ENCODE results near the gene GPR135. TPM values are rescaled to one million over a fixed set of nuclear protein-coding genes. Genes with fewer than 3 reads are reported as not detected.
A peak's percentile ranks its signal among the peaks of the same experiment; 100 is the strongest.

The GPR135 gene
- total RNA-seq, 2 donors from 2014 or later = 2.3 to 12.4 TPM

- Histone ChIP-seq H3K36me3 (peaks cover 0 to 14% of the 10 kb centered on the region in 2 donors), H3K4me3 (no peak overlapping the region), H3K27ac (no peak overlapping the region), H3K4me1 (replicated peaks) (no peaks in the 10 kb centered on the region), H3K27me3 (replicated peaks; ENCODE audit: insufficient read depth) (no peaks in the 10 kb centered on the region), H3K9me3 (no peaks in the 10 kb centered on the region)
- TF ChIP-seq POLR2AphosphoS5 (IDR thresholded peaks at IDR 0.05) = no peak
- no peak for TF ChIP-seq CTCF (IDR thresholded peaks at IDR 0.05)
- intact Hi-C loops (cut with DNase I) = no loop called here
- no peak for DNase-seq (ENCODE audit: low spot score)
- WGBS = 80% methylated on average over 1 of the region's 1 CpG
These were observed 27.2 kb upstream of the GPR135 start for GRCh38 chr14:59492384-59492783.

GRCh38 chr14:59490756-59491155 is 25.6 kb upstream of the GPR135 start:
- Histone ChIP-seq H3K27ac (no peak overlapping the region), H3K9me3 (no peaks in the 10 kb centered on the region), H3K4me1 (replicated peaks) (no peaks in the 10 kb centered on the region), H3K4me3 (no peak overlapping the region), H3K27me3 (replicated peaks; ENCODE audit: insufficient read depth) (no peaks in the 10 kb centered on the region), H3K36me3 (peaks cover 0 to 14% of the 10 kb centered on the region in 2 donors)
- WGBS = 88% methylated on average over 3 of the region's 3 CpGs
- intact Hi-C loops (cut with DNase I) = no loop called here
- TF ChIP-seq POLR2AphosphoS5 (IDR thresholded peaks at IDR 0.05) = no peak
- no peak for DNase-seq (ENCODE audit: low spot score)

- Histone ChIP-seq H3K4me3 (peak overlapping the region; percentile 81 to 89), H3K9me3 (no peaks in the 10 kb centered on the region), H3K27me3 (replicated peaks; ENCODE audit: insufficient read depth) (no peaks in the 10 kb centered on the region), H3K4me1 (replicated peaks) (no peaks in the 10 kb centered on the region), H3K27ac (peak overlapping the region; percentile 92 to 95), H3K36me3 (peaks cover 0 to 6% of the 10 kb centered on the region in 2 donors)
- TF ChIP-seq POLR2A (IDR thresholded peaks at IDR 0.05) (no peak), CTCF (IDR thresholded peaks at IDR 0.05) (no peak), POLR2AphosphoS5 (IDR thresholded peaks at IDR 0.05) (no peak)
- intact Hi-C loops (cut with DNase I) = no loop called here
- DNase-seq (ENCODE audit: low spot score) = no peak
- under 1% methylated on average over 32 of the region's 32 CpGs for WGBS
These were observed 19.5 kb upstream of the GPR135 start for GRCh38 chr14:59484639-59485175.

- Histone ChIP-seq H3K4me3 (peak within 1 kb of the TSS; percentile 81 to 89), H3K27ac (peak within 1 kb of the TSS; percentile 92 to 95), H3K4me1 (replicated peaks) (no peaks in the 10 kb centered on the region), H3K27me3 (replicated peaks; ENCODE audit: insufficient read depth) (no peaks in the 10 kb centered on the region), H3K9me3 (no peaks in the 10 kb centered on the region), H3K36me3 (peaks cover 0 to 2% of the 10 kb centered on the region in 2 donors)
- WGBS = under 1% methylated on average over 80 of the region's 92 CpGs
- TF ChIP-seq POLR2A (IDR thresholded peaks at IDR 0.05) (peak; percentile 78), CTCF (IDR thresholded peaks at IDR 0.05) (peak in 3 of 4 experiments; percentile 34 to 66 (median 48)), POLR2AphosphoS5 (IDR thresholded peaks at IDR 0.05) (peak; percentile 85)
- peak; percentile 96 for DNase-seq (ENCODE audit: low spot score)
- intact Hi-C loops (cut with DNase I) = no loop called here
These were observed 18.8 kb upstream of the GPR135 start, which contains the start of the genes JKAMP and L3HYPDH for GRCh38 chr14:59483819-59484638. Gene JKAMP (plus strand): TSS chr14:59484517. CDS start chr14:59484590, 73 bp downstream. Gene L3HYPDH (minus strand): TSS chr14:59484408. CDS start chr14:59484316, 92 bp downstream.

GRCh38 chr14:59483363-59483762 is 18.2 kb upstream of the GPR135 start:
- Histone ChIP-seq H3K4me1 (replicated peaks) (no peaks in the 10 kb centered on the region), H3K9me3 (no peaks in the 10 kb centered on the region)

More at GRCh38 chr14:59483363-59483762, 18.2 kb upstream of the GPR135 start:
- Histone ChIP-seq H3K27ac (peak overlapping the region; percentile 92 to 95), H3K27me3 (replicated peaks; ENCODE audit: insufficient read depth) (no peaks in the 10 kb centered on the region), H3K4me3 (peak overlapping the region; percentile 81 to 89), H3K36me3 (no peaks in the 10 kb centered on the region)
- intact Hi-C loops (cut with DNase I) = no loop called here
- 2% methylated on average over 16 of the region's 16 CpGs for WGBS
- no peak for TF ChIP-seq POLR2AphosphoS5 (IDR thresholded peaks at IDR 0.05)
- no peak for TF ChIP-seq CTCF (IDR thresholded peaks at IDR 0.05)
- TF ChIP-seq POLR2A (IDR thresholded peaks at IDR 0.05) = no peak
- DNase-seq (ENCODE audit: low spot score) = no peak
